ENCODE measurements around the gene SARS1.

DNA sequence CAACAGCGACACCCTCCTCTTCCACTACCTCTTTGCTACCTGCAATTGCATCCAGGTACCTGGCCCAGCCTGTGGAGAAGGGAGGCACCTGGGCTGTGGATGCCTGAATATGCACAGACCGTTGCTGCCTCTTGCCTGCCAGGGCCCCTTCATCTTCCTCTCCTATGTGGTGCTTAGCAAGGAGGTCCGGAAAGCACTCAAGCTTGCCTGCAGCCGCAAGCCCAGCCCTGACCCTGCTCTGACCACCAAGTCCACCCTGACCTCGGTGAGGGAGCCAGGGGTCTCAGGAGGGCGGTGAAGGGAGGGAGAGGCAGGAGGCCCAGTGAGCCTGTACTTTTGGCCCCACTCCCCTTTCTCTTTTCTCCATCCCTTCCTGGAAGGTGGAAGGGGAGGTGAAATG is 57.7 kb downstream of the SARS1 start:
- TF ChIP-seq, protein P1, sequence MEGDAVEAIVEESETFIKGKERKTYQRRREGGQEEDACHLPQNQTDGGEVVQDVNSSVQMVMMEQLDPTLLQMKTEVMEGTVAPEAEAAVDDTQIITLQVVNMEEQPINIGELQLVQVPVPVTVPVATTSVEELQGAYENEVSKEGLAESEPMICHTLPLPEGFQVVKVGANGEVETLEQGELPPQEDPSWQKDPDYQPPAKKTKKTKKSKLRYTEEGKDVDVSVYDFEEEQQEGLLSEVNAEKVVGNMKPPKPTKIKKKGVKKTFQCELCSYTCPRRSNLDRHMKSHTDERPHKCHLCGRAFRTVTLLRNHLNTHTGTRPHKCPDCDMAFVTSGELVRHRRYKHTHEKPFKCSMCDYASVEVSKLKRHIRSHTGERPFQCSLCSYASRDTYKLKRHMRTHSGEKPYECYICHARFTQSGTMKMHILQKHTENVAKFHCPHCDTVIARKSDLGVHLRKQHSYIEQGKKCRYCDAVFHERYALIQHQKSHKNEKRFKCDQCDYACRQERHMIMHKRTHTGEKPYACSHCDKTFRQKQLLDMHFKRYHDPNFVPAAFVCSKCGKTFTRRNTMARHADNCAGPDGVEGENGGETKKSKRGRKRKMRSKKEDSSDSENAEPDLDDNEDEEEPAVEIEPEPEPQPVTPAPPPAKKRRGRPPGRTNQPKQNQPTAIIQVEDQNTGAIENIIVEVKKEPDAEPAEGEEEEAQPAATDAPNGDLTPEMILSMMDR (IDR thresholded peaks at IDR 0.05) = no peak
- no peak for TF ChIP-seq EZH2 (IDR thresholded peaks at IDR 0.05; ENCODE audit: borderline replicate concordance, insufficient read depth, low read depth, low read length, poor library complexity, severe bottlenecking)

All from B cell (primary cell).